AG09309 (cell line): ENCODE data around the gene SLC5A8.
A peak's percentile ranks its signal among the peaks of the same experiment; 100 is the strongest.

Experiments used
- DNase-seq: peaks from one replicate; pipeline ENCODE4 v3.0.0-alpha.2; 2010; ENCODE audit warnings: low read depth
- H3K4me3 ChIP-seq: 2 replicates; pipeline ENCODE4 v1.5.1; 2011; ENCODE audit warnings: mild to moderate bottlenecking, low read depth, low read length, moderate library complexity; ENCODE audit not compliant: control insufficient read depth
- TF ChIP-seq, protein P1 (sequence below): IDR thresholded peaks from 2 replicates; pipeline ENCODE4 v1.5.1; 2011; ENCODE audit warnings: mild to moderate bottlenecking, low read depth, low read length, inconsistent platforms; ENCODE audit not compliant: insufficient read depth, control insufficient read depth; ENCODE audit errors: missing control alignments

The SLC5A8 gene

DNA sequence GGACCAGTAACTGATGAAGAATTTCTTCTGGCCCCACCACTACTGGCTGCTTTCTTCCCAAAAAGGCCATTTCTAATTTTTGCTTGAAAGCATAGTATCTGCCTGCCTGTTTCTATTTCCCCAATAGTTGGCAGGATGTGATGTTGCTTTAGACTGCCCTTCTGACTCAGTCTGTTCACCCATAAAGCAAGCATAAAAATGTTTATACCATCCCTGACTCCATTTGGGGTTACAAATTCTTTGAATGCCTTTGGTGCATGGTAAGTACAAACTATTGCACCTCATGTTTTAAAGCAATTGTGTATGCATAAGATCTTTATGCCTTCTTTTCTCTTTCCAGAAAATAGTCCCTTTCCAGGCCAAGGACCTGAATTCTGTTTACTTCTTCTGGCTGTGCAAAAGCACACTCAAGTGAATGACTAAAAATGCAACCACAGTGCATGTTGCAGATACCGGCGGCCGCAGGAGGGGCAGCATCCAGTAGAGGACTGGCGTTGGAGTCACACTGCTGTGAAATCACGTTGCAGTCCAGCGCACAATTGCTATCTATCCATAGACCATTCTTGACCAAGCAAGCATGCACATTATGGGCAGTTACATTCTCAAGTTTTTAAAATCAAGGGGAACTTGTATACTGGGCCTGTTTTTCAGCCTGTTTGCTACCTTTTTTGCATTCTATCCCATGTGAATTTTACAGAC lies 82.4 kb downstream of the SLC5A8 start:
- no peak overlapping the region for H3K4me3 ChIP-seq
- DNase-seq: peak; percentile 38
- TF ChIP-seq, protein P1, sequence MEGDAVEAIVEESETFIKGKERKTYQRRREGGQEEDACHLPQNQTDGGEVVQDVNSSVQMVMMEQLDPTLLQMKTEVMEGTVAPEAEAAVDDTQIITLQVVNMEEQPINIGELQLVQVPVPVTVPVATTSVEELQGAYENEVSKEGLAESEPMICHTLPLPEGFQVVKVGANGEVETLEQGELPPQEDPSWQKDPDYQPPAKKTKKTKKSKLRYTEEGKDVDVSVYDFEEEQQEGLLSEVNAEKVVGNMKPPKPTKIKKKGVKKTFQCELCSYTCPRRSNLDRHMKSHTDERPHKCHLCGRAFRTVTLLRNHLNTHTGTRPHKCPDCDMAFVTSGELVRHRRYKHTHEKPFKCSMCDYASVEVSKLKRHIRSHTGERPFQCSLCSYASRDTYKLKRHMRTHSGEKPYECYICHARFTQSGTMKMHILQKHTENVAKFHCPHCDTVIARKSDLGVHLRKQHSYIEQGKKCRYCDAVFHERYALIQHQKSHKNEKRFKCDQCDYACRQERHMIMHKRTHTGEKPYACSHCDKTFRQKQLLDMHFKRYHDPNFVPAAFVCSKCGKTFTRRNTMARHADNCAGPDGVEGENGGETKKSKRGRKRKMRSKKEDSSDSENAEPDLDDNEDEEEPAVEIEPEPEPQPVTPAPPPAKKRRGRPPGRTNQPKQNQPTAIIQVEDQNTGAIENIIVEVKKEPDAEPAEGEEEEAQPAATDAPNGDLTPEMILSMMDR: no peak

DNA sequence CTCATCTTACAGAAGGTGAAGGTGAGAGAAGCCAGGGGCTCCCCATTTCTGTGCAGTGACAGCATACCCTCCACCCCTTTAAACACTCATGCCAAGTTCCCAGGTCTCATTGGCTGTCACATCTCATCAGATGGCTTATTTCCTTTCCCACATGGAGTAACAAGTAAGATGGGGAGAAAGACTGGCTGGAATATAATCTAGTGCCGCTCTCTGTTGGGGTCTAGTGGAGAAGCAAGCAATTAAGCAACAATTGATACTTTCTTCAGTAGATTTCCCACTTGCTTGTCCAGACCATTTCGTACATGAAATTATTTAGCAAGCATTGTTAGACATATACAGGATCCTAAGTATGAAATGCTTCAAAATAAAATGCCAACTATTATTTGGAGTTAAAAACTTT lies 92.2 kb downstream of the SLC5A8 start:
- TF ChIP-seq, protein P1: peak; percentile 20
- no peak for DNase-seq
- H3K4me3 ChIP-seq: no peak overlapping the region

DNA sequence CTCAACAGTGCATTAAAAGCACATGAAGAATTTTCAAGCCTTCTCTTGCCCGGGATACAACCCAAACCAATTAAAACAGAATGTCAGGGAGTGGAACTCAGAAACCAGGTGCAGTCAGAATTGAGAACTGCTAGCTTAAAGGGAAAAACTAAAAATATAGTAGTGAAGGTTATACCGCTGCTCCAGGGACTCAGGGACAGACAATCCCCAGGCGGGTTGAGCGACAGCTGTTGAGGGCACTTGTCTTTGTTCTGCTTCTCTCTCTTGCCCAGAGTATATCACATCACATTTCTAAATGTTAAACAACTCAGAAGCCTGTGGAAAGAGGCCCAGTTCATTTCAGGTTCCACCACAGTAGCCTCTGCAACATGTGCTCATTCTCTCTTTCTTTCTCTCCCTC lies 93.1 kb downstream of the SLC5A8 start:
- TF ChIP-seq, protein P1: no peak
- no peak overlapping the region for H3K4me3 ChIP-seq
- DNase-seq: no peak

DNA sequence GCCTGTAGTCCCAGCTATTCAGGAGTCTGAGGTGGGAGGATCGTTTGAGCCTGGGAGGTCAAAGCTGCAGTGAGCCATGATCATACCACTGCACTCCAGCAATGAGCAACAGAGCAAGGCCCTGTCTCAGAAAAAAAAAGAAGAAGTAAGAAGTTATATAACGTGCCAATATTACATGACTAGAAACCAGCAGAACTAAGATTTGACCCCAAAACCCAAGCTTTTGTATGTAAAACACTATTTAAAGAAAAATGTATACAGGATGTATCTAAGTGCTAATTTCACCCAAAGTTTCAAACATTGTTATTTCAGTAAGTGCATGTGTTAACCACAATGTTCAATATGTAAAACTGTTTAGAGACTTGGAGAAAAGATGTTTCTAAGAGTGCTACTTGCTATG lies 94.7 kb downstream of the SLC5A8 start:
- no peak for DNase-seq
- TF ChIP-seq, protein P1: no peak
- no peak overlapping the region for H3K4me3 ChIP-seq

DNA sequence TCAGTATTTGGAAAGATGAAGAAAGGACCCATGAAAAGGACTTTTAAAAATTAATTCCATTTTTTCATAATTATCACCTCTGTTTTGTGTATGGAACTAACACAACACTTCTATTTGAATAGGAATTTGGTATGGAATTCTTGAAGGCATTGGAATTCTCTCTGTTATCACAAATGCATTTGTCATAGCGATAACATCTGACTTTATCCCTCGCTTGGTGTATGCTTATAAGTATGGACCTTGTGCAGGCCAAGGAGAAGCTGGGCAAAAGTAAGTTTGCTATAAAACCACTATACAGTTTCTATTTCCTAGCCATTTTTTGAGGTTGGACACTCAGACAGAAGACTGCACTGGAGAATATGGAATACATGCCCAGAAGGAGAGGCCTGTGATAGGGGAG lies 98.6 kb downstream of the SLC5A8 start:
- no peak for DNase-seq
- TF ChIP-seq, protein P1: no peak
- H3K4me3 ChIP-seq: no peak overlapping the region

DNA sequence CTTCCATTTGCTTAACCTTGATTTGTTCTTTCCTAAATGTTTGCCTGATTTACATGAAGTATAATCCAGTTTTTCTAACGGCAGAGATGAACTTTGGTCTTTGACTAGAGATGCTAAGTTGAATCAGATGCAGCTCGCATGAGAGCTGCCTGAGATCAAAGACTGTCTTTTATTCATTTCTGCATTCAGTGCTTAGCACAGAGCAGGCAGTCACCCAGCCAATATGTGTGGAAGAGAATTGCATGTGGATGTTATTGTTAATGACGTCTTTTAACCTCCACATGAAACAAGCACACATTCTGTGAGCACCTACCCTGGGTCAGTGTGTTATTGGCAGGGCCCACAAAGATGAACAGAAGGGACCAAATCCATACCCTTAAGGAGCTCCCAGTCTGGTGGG lies 99.2 kb downstream of the SLC5A8 start:
- TF ChIP-seq, protein P1: no peak
- no peak for DNase-seq

More for the DNA sequence above, 99.2 kb downstream of the SLC5A8 start:
- no peak overlapping the region for H3K4me3 ChIP-seq
